HCT116 (cell line): ENCODE measurements around the gene CHN1.

Source experiments
- CTCF ChIP-seq, 3 experiments: fragments of 200-600 bp in 1 of 3; sonication (generic) in 1 of 3; IDR thresholded peaks in 2 of 3; conservative IDR thresholded peaks in 1 of 3; 2 replicates each; pipeline ENCODE4 v1.5.1; 2012 to 2017; ENCODE audit warnings: low read depth in 2 of 3, low read length in 2 of 3, antibody characterized with exemption in 1 of 3, borderline replicate concordance in 1 of 3, control low read depth in 1 of 3, mild to moderate bottlenecking in 1 of 3, mixed read lengths in 1 of 3, mixed run types in 1 of 3, moderate library complexity in 1 of 3; ENCODE audit not compliant: insufficient read depth in 1 of 3
- EZH2 ChIP-seq: fragments of 200-600 bp; sonication (generic); IDR thresholded peaks from 2 replicates; pipeline ENCODE4 v1.6.1; 2017; ENCODE audit warnings: antibody characterized with exemption, mixed run types
- JUND ChIP-seq: IDR thresholded peaks from 2 replicates; pipeline ENCODE4 v1.6.1; 2012
- POLR2A ChIP-seq: IDR thresholded peaks from 2 replicates; pipeline ENCODE4 v1.7.0; 2011; ENCODE audit warnings: borderline replicate concordance; ENCODE audit not compliant: insufficient read depth, insufficient read length; ENCODE audit errors: extremely low read depth
- POLR2AphosphoS5 ChIP-seq: IDR thresholded peaks from 2 replicates; pipeline ENCODE4 v1.6.1; 2011; ENCODE audit warnings: mild to moderate bottlenecking, low read depth, low read length, moderate library complexity
- RAD21 ChIP-seq: IDR thresholded peaks from 2 replicates; pipeline ENCODE4 v1.6.1; 2012; ENCODE audit warnings: low read depth, mild to moderate bottlenecking
- SIN3A ChIP-seq: IDR thresholded peaks from 2 replicates; pipeline ENCODE4 v1.6.1; 2012; ENCODE audit warnings: low read depth
- YY1 ChIP-seq: IDR thresholded peaks from 2 replicates; pipeline ENCODE4 v1.6.1; 2011; ENCODE audit warnings: low read length, low read depth, moderate library complexity, mild to moderate bottlenecking; ENCODE audit not compliant: insufficient replicate concordance; ENCODE audit errors: extremely low read depth
- ZNF274 ChIP-seq: fragments of 200-500 bp; sonication (Bioruptor generic); IDR thresholded peaks from 2 replicates; pipeline ENCODE4 v1.6.1; 2014; ENCODE audit warnings: mild to moderate bottlenecking, low read depth, low read length, inconsistent platforms

- TF ChIP-seq CTCF (IDR thresholded peaks at IDR 0.05 in 2 of 3, conservative IDR thresholded peaks at IDR 0.05 in 1 of 3; ENCODE audit: borderline replicate concordance in 1 of 3, insufficient read depth in 1 of 3, low read depth in 2 of 3, low read length in 2 of 3) (no peak), SIN3A (no peak), POLR2A (no peak), POLR2AphosphoS5 (no peak), EZH2 (no peak), RAD21 (no peak), ZNF274 (no peak), YY1 (no peak), JUND (no peak)
Observed at GRCh38 chr2:174759381-174760065, 245.7 kb downstream of the CHN1 start.
